ENCODE data around the gene MBNL3. TPM values are rescaled to one million over a fixed set of nuclear protein-coding genes. Genes with fewer than 3 reads are reported as not detected.
"Not testable (repeated sequence)": the region's sequence is repeated elsewhere in the genome, so short reads cannot be mapped to it uniquely, and the experiment has no call there.

The MBNL3 gene
- total RNA-seq, 1 experiment from 2014 or later = 12.2 TPM

- peak; percentile 97 for DNase-seq (ENCODE audit: low spot score)
These were observed 8.1 kb downstream of the MBNL3 start for GRCh38 chrX:132480581-132481203.

- no peak for DNase-seq (ENCODE audit: low spot score)
These were observed 14.1 kb downstream of the MBNL3 start for GRCh38 chrX:132474544-132475248.

GRCh38 chrX:132472397-132472796 lies 16.4 kb downstream of the MBNL3 start:
- no peak for DNase-seq (ENCODE audit: low spot score)

- DNase-seq (ENCODE audit: low spot score) = no peak
These were observed 18.0 kb downstream of the MBNL3 start for GRCh38 chrX:132470831-132471230.

- DNase-seq (ENCODE audit: low spot score) = no peak
These were observed 18.7 kb downstream of the MBNL3 start for GRCh38 chrX:132470179-132470578.

- DNase-seq (ENCODE audit: low spot score) = no peak
These were observed 20.4 kb downstream of the MBNL3 start for GRCh38 chrX:132468454-132468853.

- DNase-seq (ENCODE audit: low spot score) = no peak
These were observed 20.8 kb downstream of the MBNL3 start for GRCh38 chrX:132467989-132468388.

GRCh38 chrX:132467026-132467425 lies 21.8 kb downstream of the MBNL3 start:
- peak; percentile 11 for DNase-seq (ENCODE audit: low spot score)

GRCh38 chrX:132463411-132463810 lies 25.4 kb downstream of the MBNL3 start:
- no peak for DNase-seq (ENCODE audit: low spot score)

GRCh38 chrX:132461886-132462285 lies 27.0 kb downstream of the MBNL3 start:
- no peak for DNase-seq (ENCODE audit: low spot score)

GRCh38 chrX:132452911-132453550 lies 35.8 kb downstream of the MBNL3 start:
- DNase-seq (ENCODE audit: low spot score) = no peak

GRCh38 chrX:132445909-132446308 lies 42.9 kb downstream of the MBNL3 start:
- not testable (repeated sequence) for DNase-seq (ENCODE audit: low spot score)

GRCh38 chrX:132444936-132445335 lies 43.9 kb downstream of the MBNL3 start:
- DNase-seq (ENCODE audit: low spot score) = no peak

- no peak for DNase-seq (ENCODE audit: low spot score)
These were observed 45.4 kb downstream of the MBNL3 start for GRCh38 chrX:132443196-132444135.

GRCh38 chrX:132442691-132443090 lies 46.1 kb downstream of the MBNL3 start:
- no peak for DNase-seq (ENCODE audit: low spot score)

GRCh38 chrX:132435222-132435621 lies 53.6 kb downstream of the MBNL3 start:
- DNase-seq (ENCODE audit: low spot score) = no peak

- no peak for DNase-seq (ENCODE audit: low spot score)
These were observed 55.3 kb downstream of the MBNL3 start for GRCh38 chrX:132433551-132433950.

GRCh38 chrX:132433001-132433400 lies 55.8 kb downstream of the MBNL3 start:
- no peak for DNase-seq (ENCODE audit: low spot score)

- no peak for DNase-seq (ENCODE audit: low spot score)
These were observed 59.9 kb downstream of the MBNL3 start for GRCh38 chrX:132428896-132429295.

GRCh38 chrX:132426695-132427281 lies 62.0 kb downstream of the MBNL3 start:
- peak; percentile 29 for DNase-seq (ENCODE audit: low spot score)

GRCh38 chrX:132425744-132426318 lies 63.0 kb downstream of the MBNL3 start:
- no peak for DNase-seq (ENCODE audit: low spot score)

Data from H4 (cell line).